Esophagus muscularis mucosa (tissue), 3 donors: ENCODE measurements around the gene NOTCH4.

Experiments used
- POLR2A ChIP-seq: fragments of 450-650 bp; IDR thresholded peaks from one replicate; pipeline ENCODE4 v1.6.1; 2017; ENCODE audit warnings: antibody characterized with exemption, moderate library complexity, mild to moderate bottlenecking, low read depth
- TF ChIP-seq, protein P1 (sequence below), 3 experiments: fragments of 200-600 bp in 2 of 3; fragments of 450-650 bp in 1 of 3; sonication (generic) in 2 of 3; IDR thresholded peaks; one replicate each; pipeline ENCODE4 v1.5.1; 2017 to 2019; ENCODE audit warnings: antibody characterized with exemption in 3 of 3, mild to moderate bottlenecking in 2 of 3, moderate library complexity in 1 of 3

DNA sequence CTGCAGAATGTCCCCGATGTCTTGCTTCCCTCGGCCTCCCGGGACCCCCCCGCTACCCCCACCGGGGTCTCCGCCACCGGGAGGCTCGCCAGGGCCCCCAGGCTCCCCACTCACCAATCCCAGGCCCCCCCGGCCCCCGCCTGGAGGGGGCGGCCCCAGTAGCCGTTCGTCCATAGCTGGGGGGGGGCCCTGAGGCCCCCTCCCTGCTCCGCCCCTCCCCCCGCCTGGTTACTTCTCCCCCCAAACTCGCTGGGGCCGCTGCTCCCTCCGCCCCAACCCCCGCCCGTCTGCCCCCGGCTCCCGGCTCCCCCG lies 34.2 kb downstream of the NOTCH4 start:
- no peak for TF ChIP-seq POLR2A
- TF ChIP-seq, protein P1, sequence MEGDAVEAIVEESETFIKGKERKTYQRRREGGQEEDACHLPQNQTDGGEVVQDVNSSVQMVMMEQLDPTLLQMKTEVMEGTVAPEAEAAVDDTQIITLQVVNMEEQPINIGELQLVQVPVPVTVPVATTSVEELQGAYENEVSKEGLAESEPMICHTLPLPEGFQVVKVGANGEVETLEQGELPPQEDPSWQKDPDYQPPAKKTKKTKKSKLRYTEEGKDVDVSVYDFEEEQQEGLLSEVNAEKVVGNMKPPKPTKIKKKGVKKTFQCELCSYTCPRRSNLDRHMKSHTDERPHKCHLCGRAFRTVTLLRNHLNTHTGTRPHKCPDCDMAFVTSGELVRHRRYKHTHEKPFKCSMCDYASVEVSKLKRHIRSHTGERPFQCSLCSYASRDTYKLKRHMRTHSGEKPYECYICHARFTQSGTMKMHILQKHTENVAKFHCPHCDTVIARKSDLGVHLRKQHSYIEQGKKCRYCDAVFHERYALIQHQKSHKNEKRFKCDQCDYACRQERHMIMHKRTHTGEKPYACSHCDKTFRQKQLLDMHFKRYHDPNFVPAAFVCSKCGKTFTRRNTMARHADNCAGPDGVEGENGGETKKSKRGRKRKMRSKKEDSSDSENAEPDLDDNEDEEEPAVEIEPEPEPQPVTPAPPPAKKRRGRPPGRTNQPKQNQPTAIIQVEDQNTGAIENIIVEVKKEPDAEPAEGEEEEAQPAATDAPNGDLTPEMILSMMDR (IDR thresholded peaks at IDR 0.05): no peak
